ENCODE results near the gene TMEM18.

Gene TMEM18

DNA sequence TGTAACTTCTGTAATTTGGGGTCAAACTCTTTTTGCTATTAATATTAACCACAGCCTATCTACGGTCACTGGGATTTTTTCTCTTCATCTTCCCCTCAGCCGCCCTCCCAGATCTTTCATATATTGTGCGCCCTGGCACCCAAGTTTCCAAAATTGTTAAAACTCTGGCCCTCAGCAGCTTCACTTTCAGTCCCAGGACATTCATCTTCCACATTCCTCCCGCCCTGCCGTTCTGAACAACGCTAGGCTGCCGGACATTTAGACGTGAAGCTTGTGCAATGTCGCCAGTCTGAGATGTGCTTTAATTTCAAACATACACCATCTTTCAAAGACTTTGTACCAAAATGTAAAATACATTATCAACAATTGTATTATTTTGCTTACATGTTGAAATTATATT, 1.8 kb upstream of the TMEM18 start:
- Histone ChIP-seq H3K4me3 (replicated peaks; ENCODE audit: low read depth, low read length) (no peak overlapping the region), H3K27me3 (replicated peaks; ENCODE audit: control insufficient read depth, insufficient read depth, low read length) (no peaks in the 10 kb centered on the region), H3K36me3 (ENCODE audit: control insufficient read depth, insufficient read depth, low read length) (no peaks in the 10 kb centered on the region; the same call in 1 of the 2 replicates)
- TF ChIP-seq, protein P1, sequence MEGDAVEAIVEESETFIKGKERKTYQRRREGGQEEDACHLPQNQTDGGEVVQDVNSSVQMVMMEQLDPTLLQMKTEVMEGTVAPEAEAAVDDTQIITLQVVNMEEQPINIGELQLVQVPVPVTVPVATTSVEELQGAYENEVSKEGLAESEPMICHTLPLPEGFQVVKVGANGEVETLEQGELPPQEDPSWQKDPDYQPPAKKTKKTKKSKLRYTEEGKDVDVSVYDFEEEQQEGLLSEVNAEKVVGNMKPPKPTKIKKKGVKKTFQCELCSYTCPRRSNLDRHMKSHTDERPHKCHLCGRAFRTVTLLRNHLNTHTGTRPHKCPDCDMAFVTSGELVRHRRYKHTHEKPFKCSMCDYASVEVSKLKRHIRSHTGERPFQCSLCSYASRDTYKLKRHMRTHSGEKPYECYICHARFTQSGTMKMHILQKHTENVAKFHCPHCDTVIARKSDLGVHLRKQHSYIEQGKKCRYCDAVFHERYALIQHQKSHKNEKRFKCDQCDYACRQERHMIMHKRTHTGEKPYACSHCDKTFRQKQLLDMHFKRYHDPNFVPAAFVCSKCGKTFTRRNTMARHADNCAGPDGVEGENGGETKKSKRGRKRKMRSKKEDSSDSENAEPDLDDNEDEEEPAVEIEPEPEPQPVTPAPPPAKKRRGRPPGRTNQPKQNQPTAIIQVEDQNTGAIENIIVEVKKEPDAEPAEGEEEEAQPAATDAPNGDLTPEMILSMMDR (IDR thresholded peaks at IDR 0.05; ENCODE audit: insufficient read depth, low read length, poor library complexity, severe bottlenecking), result no peak
- no peak for DNase-seq (ENCODE audit: extremely low read depth, insufficient read length)

DNA sequence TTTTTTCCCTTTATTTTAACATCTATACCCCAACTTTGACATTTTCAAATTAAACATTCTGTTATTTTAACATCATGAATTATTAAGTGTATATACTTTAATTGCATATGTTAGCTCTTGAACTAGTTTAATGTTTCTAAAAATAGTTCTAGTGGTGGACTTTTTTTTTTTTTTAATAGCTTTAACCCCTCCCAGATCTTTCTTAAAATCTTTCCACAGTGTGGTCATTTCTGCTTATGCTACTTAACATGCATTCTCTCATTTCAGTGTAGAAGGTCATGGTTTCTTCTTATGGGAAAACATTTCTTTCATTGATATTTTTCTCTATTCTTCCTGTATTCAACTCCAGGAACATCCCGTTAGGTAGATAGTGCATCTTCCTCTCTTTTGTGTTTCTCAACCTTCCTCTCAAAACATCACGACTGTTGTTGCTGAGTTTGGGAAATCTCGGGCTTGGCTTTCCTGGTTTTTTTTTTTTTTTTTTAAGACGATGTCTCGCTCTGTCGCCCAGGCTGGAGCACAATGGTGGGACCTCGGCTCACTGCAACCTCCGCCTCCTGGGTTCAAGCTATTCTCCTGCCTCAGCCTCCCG, 849 bp upstream of the TMEM18 start:
- no peak for DNase-seq (ENCODE audit: extremely low read depth, insufficient read length)
- peak overlapping the region; percentile 74 for H3K4me3 ChIP-seq (replicated peaks; ENCODE audit: low read depth, low read length)
- TF ChIP-seq, protein P1 (IDR thresholded peaks at IDR 0.05; ENCODE audit: insufficient read depth, low read length, poor library complexity, severe bottlenecking), result no peak

DNA sequence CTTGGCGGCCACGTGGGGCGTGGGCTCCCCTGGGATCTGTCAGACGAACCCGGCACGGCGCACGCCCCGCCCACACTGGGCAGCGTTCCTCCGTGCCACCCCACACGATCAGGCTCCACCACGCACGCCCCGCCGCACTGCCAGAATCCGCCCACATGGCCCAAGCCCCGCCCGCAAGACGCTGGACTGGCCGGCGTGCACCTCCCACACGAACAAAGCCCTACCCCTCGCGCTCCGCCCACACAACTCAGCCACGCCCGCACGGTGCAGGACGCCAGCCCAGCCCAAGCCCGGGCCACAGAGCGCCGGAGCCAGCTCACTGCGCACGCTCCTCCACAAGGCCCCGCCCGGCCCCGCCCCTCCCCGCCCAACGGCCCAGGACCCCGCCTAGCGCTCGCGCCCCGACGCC, 555 bp downstream of the TMEM18 start:
- TF ChIP-seq, protein P1 (IDR thresholded peaks at IDR 0.05; ENCODE audit: insufficient read depth, low read length, poor library complexity, severe bottlenecking), result no peak
- Histone ChIP-seq H3K36me3 (ENCODE audit: control insufficient read depth, insufficient read depth, low read length) (peaks cover 5% of the 10 kb centered on the region), H3K4me3 (replicated peaks; ENCODE audit: low read depth, low read length) (peak overlapping the region; percentile 84), H3K27me3 (replicated peaks; ENCODE audit: control insufficient read depth, insufficient read depth, low read length) (no peaks in the 10 kb centered on the region)
- DNase-seq (ENCODE audit: extremely low read depth, insufficient read length), result peak; percentile 97

More for the DNA sequence above, 849 bp upstream of the TMEM18 start:
- H3K27me3 ChIP-seq (replicated peaks; ENCODE audit: control insufficient read depth, insufficient read depth, low read length), result no peaks in the 10 kb centered on the region
- H3K36me3 ChIP-seq (ENCODE audit: control insufficient read depth, insufficient read depth, low read length), result no peaks in the 10 kb centered on the region; the same call in 1 of the 2 replicates

DNA sequence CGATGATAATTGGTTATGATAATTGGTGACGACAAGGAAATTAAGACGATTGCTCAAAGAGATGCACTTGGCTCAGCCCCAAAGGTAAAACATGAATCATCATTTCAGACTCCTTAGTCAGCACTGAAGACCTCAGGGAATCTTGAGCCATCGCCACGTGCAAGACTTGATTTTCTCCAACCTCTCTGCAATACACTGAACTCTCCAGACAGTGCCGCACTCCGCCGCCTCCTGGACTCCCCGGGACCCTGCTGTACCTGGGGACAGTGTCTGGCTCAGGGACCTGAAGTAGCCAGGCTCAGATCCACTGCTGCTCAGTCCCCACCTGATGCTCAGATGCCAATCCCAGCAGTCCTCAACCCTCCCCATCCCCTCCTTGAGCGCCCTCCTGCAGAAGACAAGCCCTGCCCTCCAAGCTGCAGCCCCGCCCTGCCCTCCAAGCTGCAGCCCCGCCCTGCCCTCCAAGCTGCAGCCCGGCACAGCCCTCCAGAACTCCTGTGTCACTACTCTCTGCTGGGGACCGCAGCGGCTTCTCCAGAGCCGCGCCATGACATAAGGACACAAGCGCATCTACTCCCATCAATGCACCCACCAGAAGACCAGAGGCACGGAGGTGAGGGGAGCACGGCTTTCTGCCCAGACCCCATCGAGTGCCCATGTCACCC, 1.1 kb downstream of the TMEM18 start:
- H3K27me3 ChIP-seq (replicated peaks; ENCODE audit: control insufficient read depth, insufficient read depth, low read length), result no peaks in the 10 kb centered on the region
- no peak for DNase-seq (ENCODE audit: extremely low read depth, insufficient read length)

DNA sequence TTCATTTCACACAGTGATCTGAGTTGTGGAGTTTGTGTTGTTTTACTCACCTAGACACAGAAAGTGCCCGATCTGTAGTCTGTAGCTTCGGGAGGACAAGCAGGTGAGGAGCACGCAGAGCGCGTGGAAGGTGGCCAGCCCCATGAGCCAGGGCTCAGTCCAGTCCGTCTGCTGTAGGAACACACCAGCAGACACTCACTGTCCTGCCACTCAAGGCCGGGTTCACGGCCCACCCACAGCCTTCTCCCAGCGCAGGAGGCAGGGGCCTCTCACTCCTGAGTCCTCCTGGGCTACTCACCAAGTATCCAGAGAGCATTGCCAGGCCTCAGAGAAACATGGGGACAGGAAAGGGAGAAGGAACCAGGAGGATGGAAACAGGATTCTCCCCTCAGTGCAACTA, 1.7 kb downstream of the TMEM18 start:
- peaks cover 8% of the 10 kb centered on the region for H3K36me3 ChIP-seq (ENCODE audit: control insufficient read depth, insufficient read depth, low read length)
- no peaks in the 10 kb centered on the region for H3K27me3 ChIP-seq (replicated peaks; ENCODE audit: control insufficient read depth, insufficient read depth, low read length)
- no peak for DNase-seq (ENCODE audit: extremely low read depth, insufficient read length)
- TF ChIP-seq, protein P1 (IDR thresholded peaks at IDR 0.05; ENCODE audit: insufficient read depth, low read length, poor library complexity, severe bottlenecking), result no peak
- peak overlapping the region; percentile 84 for H3K4me3 ChIP-seq (replicated peaks; ENCODE audit: low read depth, low read length)

More for the DNA sequence above, 1.1 kb downstream of the TMEM18 start:
- peak overlapping the region; percentile 84 for H3K4me3 ChIP-seq (replicated peaks; ENCODE audit: low read depth, low read length)
- TF ChIP-seq, protein P1 (IDR thresholded peaks at IDR 0.05; ENCODE audit: insufficient read depth, low read length, poor library complexity, severe bottlenecking), result peak; percentile 17
- peaks cover 5% of the 10 kb centered on the region for H3K36me3 ChIP-seq (ENCODE audit: control insufficient read depth, insufficient read depth, low read length)
